Epithelial cell of esophagus (primary cell): ENCODE data around the gene BBC3.
A peak's percentile ranks its signal among the peaks of the same experiment; 100 is the strongest.

Experiments used
- DNase-seq: peaks from one replicate; pipeline ENCODE4 v3.0.0; 2010; ENCODE audit warnings: low read depth
- H3K4me3 ChIP-seq: 2 replicates; pipeline ENCODE4 v1.5.1; 2011; ENCODE audit warnings: mild to moderate bottlenecking, low read length, control low read depth
- CTCF ChIP-seq: IDR thresholded peaks from 2 replicates; pipeline ENCODE4 v1.5.1; 2011; ENCODE audit warnings: low read depth, mild to moderate bottlenecking, low read length, control low read depth, inconsistent platforms; ENCODE audit not compliant: insufficient read depth; ENCODE audit errors: missing control alignments

The BBC3 gene

GRCh38 chr19:47273313-47274070 is 42.5 kb upstream of the BBC3 start:
- peak; percentile 91 for DNase-seq
- no peak for TF ChIP-seq CTCF
- H3K4me3 ChIP-seq, result peak overlapping the region; percentile 89

GRCh38 chr19:47272448-47273312 is 41.7 kb upstream of the BBC3 start:
- TF ChIP-seq CTCF, result no peak
- DNase-seq, result no peak
- peak overlapping the region; percentile 89 for H3K4me3 ChIP-seq

- H3K4me3 ChIP-seq, result no peak overlapping the region
- no peak for TF ChIP-seq CTCF
- no peak for DNase-seq
Measured at GRCh38 chr19:47271949-47272348, 41.0 kb upstream of the BBC3 start.

- no peak overlapping the region for H3K4me3 ChIP-seq
- no peak for DNase-seq
- TF ChIP-seq CTCF, result no peak
Measured at GRCh38 chr19:47270408-47270807, 39.4 kb upstream of the BBC3 start.

GRCh38 chr19:47269596-47269995 is 38.6 kb upstream of the BBC3 start:
- no peak overlapping the region for H3K4me3 ChIP-seq
- DNase-seq, result no peak
- TF ChIP-seq CTCF, result no peak

- no peak for TF ChIP-seq CTCF
- no peak overlapping the region for H3K4me3 ChIP-seq
- DNase-seq, result no peak
Measured at GRCh38 chr19:47268028-47268427, 37.0 kb upstream of the BBC3 start.
